CD8-positive, alpha-beta memory T cell (primary cell): ENCODE results near the gene CNTNAP5. TPM values are rescaled to one million over a fixed set of nuclear protein-coding genes. Genes with fewer than 3 reads are reported as not detected.

ENCODE experiments used
- CTCF ChIA-PET: fragments of 350-600 bp; sonication (Branson Sonifier 250); formaldehyde crosslinking; loops from one replicate; lab custom pipeline; 2021; ENCODE audit warnings: antibody characterized with exemption; lab: Charles Lee
- POLR2A ChIA-PET: fragments of 350-600 bp; sonication (Branson Sonifier 250); formaldehyde crosslinking; loops from one replicate; lab custom pipeline; 2021; ENCODE audit warnings: antibody characterized with exemption; lab: Charles Lee
- DNase-seq, 5 donors: peaks; one replicate each; pipeline versions ENCODE4 v3.0.0 to v3.0.0-alpha.2; 2020 to 2022; ENCODE audit warnings: mixed read lengths in 1 of 5
- H3K27ac ChIP-seq: one replicate; pipeline ENCODE4 v1.7.0; 2013; ENCODE audit warnings: low read depth, mild to moderate bottlenecking, low read length, moderate library complexity
- H3K27me3 ChIP-seq: 2 replicates; pipeline ENCODE4 v1.7.0; 2013; ENCODE audit warnings: low read length, mild to moderate bottlenecking; ENCODE audit not compliant: insufficient read depth, poor library complexity, severe bottlenecking
- H3K36me3 ChIP-seq: 2 replicates; pipeline ENCODE4 v1.7.0; 2013; ENCODE audit warnings: mild to moderate bottlenecking, low read length, moderate library complexity; ENCODE audit not compliant: insufficient read depth
- H3K4me1 ChIP-seq: 2 replicates; pipeline ENCODE4 v1.7.0; 2013; ENCODE audit warnings: mild to moderate bottlenecking, low read length, moderate library complexity; ENCODE audit not compliant: insufficient read depth
- H3K4me3 ChIP-seq: 2 replicates; pipeline ENCODE4 v1.7.0; 2013; ENCODE audit warnings: mild to moderate bottlenecking, low read length
- H3K9me3 ChIP-seq: 2 replicates; pipeline ENCODE4 v1.7.0; 2013; ENCODE audit warnings: mild to moderate bottlenecking, low read length
- H3K27ac Mint-ChIP-seq, 8 donors: one replicate each; pipeline ENCODE4 v1.8.0; 2020 to 2021; ENCODE audit warnings: mixed read lengths in 8 of 8, mild to moderate bottlenecking in 6 of 8, inconsistent platforms in 3 of 8, moderate library complexity in 3 of 8
- H3K27me3 Mint-ChIP-seq, 2 donors: one replicate each; pipeline ENCODE4 v1.8.0; 2020 to 2021; ENCODE audit warnings: mixed read lengths in 2 of 2, mild to moderate bottlenecking in 1 of 2, moderate library complexity in 1 of 2
- H3K36me3 Mint-ChIP-seq, 3 donors: one replicate each; pipeline ENCODE4 v1.8.0; 2020 to 2021; ENCODE audit warnings: mixed read lengths in 3 of 3, inconsistent platforms in 1 of 3, mild to moderate bottlenecking in 1 of 3
- H3K4me1 Mint-ChIP-seq, 3 donors: one replicate each; pipeline ENCODE4 v1.8.0; 2020 to 2021; ENCODE audit warnings: mixed read lengths in 3 of 3, inconsistent platforms in 1 of 3, mild to moderate bottlenecking in 1 of 3
- H3K4me3 Mint-ChIP-seq, 7 donors: one replicate each; pipeline ENCODE4 v1.8.0; 2020 to 2021; ENCODE audit warnings: mixed read lengths in 7 of 7, mild to moderate bottlenecking in 6 of 7, moderate library complexity in 4 of 7, inconsistent platforms in 2 of 7
- H3K9me3 Mint-ChIP-seq, 5 donors: one replicate each; pipeline ENCODE4 v1.8.0; 2020 to 2022; ENCODE audit warnings: mixed read lengths in 5 of 5, mild to moderate bottlenecking in 3 of 5, moderate library complexity in 2 of 5, inconsistent platforms in 1 of 5
- polyA plus RNA-seq: library from polyadenylated mRNA; unstranded; fragments of 300-500 nt; fragmentation: Illumina TruSeq; gene quantifications from one replicate; pipeline ENCODE4 v1.2.3, GENCODE V29; 2021
- total RNA-seq, 2 experiments: library from RNA; stranded (reverse); gene quantifications; one replicate each; pipeline ENCODE4 v1.2.3, GENCODE V29; 2021

Gene CNTNAP5
- total and polyA plus RNA-seq, 3 experiments from 2014 or later: not detected

DNA sequence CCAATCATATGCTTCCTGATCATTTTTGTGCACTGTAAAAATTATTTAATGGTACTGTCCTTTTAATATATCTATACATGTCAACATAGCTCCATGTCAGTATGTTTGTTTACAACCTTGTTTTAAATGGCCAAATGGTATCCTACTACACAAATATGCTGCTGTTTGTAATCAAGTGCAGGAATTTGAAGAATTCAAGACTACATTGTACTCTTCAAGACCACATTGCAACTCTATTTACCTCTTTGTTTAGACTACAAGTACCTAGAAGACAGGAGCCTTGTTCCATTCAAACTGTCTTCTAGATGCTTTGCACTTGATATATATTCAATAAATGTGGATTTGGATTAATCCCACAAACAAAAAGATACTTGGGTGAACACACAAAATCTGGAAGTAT is 41.7 kb downstream of the CNTNAP5 start:
- Histone ChIP-seq H3K27ac (no peak overlapping the region), H3K4me3 (no peak overlapping the region), H3K27me3 (no peaks in the 10 kb centered on the region), H3K4me1 (no peaks in the 10 kb centered on the region), H3K36me3 (no peaks in the 10 kb centered on the region), H3K9me3 (no peaks in the 10 kb centered on the region)
- POLR2A ChIA-PET: no interaction called here
- Mint-ChIP-seq H3K27ac (no peak overlapping the region), H3K36me3 (no peaks in the 10 kb centered on the region), H3K9me3 (peaks cover 5 to 13% (median 9%) of the 10 kb centered on the region in 5 donors), H3K27me3 (no peaks in the 10 kb centered on the region), H3K4me1 (no peaks in the 10 kb centered on the region), H3K4me3 (no peak overlapping the region)
- DNase-seq: no peak
- CTCF ChIA-PET: no interaction called here

GRCh38 chr2:124079045-124079444 is 54.0 kb downstream of the CNTNAP5 start:
- Mint-ChIP-seq H3K27me3 (no peaks in the 10 kb centered on the region), H3K27ac (no peak overlapping the region), H3K9me3 (peaks cover 0 to 20% (median 4%) of the 10 kb centered on the region in 5 donors), H3K4me1 (no peaks in the 10 kb centered on the region), H3K4me3 (no peak overlapping the region), H3K36me3 (no peaks in the 10 kb centered on the region)
- no peaks in the 10 kb centered on the region for H3K27me3 ChIP-seq
- H3K4me1 ChIP-seq: no peaks in the 10 kb centered on the region
- no peak for DNase-seq
- POLR2A ChIA-PET: no interaction called here
- H3K9me3 ChIP-seq: no peaks in the 10 kb centered on the region
- CTCF ChIA-PET: no interaction called here
- H3K36me3 ChIP-seq: no peaks in the 10 kb centered on the region
- no peak overlapping the region for H3K27ac ChIP-seq
- H3K4me3 ChIP-seq: no peak overlapping the region

- Histone ChIP-seq H3K9me3 (no peaks in the 10 kb centered on the region), H3K4me1 (no peaks in the 10 kb centered on the region), H3K36me3 (no peaks in the 10 kb centered on the region), H3K27me3 (no peaks in the 10 kb centered on the region), H3K27ac (no peak overlapping the region), H3K4me3 (no peak overlapping the region)
- H3K4me1 Mint-ChIP-seq: no peaks in the 10 kb centered on the region
- no peaks in the 10 kb centered on the region for H3K36me3 Mint-ChIP-seq
- ChIA-PET CTCF (no interaction called here), POLR2A (no interaction called here)
- DNase-seq: no peak
- no peak overlapping the region for H3K4me3 Mint-ChIP-seq
- H3K27me3 Mint-ChIP-seq: no peaks in the 10 kb centered on the region
- H3K27ac Mint-ChIP-seq: no peak overlapping the region
- peaks cover 0 to 25% (median 9%) of the 10 kb centered on the region in 5 donors for H3K9me3 Mint-ChIP-seq
Observed at GRCh38 chr2:124080281-124081153, 55.4 kb downstream of the CNTNAP5 start.

DNA sequence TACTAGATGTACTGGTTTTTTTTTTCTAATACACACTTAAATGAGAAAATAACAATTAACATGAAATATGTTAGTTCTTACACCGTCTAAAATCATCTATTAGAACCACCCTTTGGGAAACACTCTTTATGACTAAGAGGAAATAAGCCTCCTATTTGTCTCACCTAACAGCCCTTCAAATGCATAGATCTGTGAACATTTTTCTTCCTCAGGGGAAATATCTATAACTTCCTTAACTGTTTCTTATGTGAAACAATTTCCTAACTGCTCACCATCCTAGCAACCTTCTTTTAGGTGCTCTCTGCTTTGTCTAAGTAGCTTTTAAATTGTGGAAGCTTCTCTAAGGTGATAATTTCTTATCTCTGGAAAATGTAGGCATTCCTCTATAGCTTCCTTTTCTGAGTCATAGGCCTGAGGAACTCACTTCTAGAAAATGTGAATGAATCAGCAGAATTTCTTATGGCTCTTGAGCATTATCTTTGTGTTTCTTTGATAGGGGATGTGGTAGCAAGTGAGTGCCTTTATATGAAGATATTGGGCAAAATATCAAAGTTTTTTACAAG is 56.1 kb downstream of the CNTNAP5 start:
- CTCF ChIA-PET: no interaction called here
- no peak overlapping the region for H3K27ac Mint-ChIP-seq

GRCh38 chr2:124088616-124089015 is 63.5 kb downstream of the CNTNAP5 start:
- ChIA-PET CTCF (no interaction called here), POLR2A (no interaction called here)
- Histone ChIP-seq H3K9me3 (no peaks in the 10 kb centered on the region), H3K4me3 (no peak overlapping the region), H3K36me3 (no peaks in the 10 kb centered on the region), H3K27ac (no peak overlapping the region), H3K27me3 (no peaks in the 10 kb centered on the region), H3K4me1 (no peaks in the 10 kb centered on the region)
- Mint-ChIP-seq H3K4me3 (no peak overlapping the region), H3K9me3 (peaks cover 3 to 45% (median 13%) of the 10 kb centered on the region in 5 donors), H3K27me3 (no peaks in the 10 kb centered on the region), H3K27ac (no peak overlapping the region), H3K4me1 (no peaks in the 10 kb centered on the region), H3K36me3 (no peaks in the 10 kb centered on the region)
- DNase-seq: no peak

More for the DNA sequence above, 56.1 kb downstream of the CNTNAP5 start:
- no peaks in the 10 kb centered on the region for H3K4me1 ChIP-seq
- H3K36me3 ChIP-seq: no peaks in the 10 kb centered on the region
- no peak for DNase-seq
- no peaks in the 10 kb centered on the region for H3K36me3 Mint-ChIP-seq
- H3K27me3 ChIP-seq: no peaks in the 10 kb centered on the region
- H3K27me3 Mint-ChIP-seq: no peaks in the 10 kb centered on the region
- POLR2A ChIA-PET: no interaction called here
- no peak overlapping the region for H3K27ac ChIP-seq
- no peaks in the 10 kb centered on the region for H3K4me1 Mint-ChIP-seq
- H3K9me3 Mint-ChIP-seq: peaks cover 1 to 29% (median 12%) of the 10 kb centered on the region in 5 donors
- no peak overlapping the region for H3K4me3 ChIP-seq
- no peak overlapping the region for H3K4me3 Mint-ChIP-seq
- no peaks in the 10 kb centered on the region for H3K9me3 ChIP-seq

GRCh38 chr2:124091721-124092120 is 66.6 kb downstream of the CNTNAP5 start:
- peaks cover 5 to 33% (median 7%) of the 10 kb centered on the region in 5 donors for H3K9me3 Mint-ChIP-seq
- no peak overlapping the region for H3K27ac Mint-ChIP-seq
- ChIA-PET CTCF (no interaction called here), POLR2A (no interaction called here)
- H3K9me3 ChIP-seq: no peaks in the 10 kb centered on the region
- no peaks in the 10 kb centered on the region for H3K36me3 Mint-ChIP-seq
- H3K36me3 ChIP-seq: no peaks in the 10 kb centered on the region
- H3K27ac ChIP-seq: no peak overlapping the region
- no peak overlapping the region for H3K4me3 ChIP-seq
- no peak for DNase-seq
- no peak overlapping the region for H3K4me3 Mint-ChIP-seq
- no peaks in the 10 kb centered on the region for H3K4me1 ChIP-seq
- no peaks in the 10 kb centered on the region for H3K27me3 ChIP-seq
- no peaks in the 10 kb centered on the region for H3K27me3 Mint-ChIP-seq
- no peaks in the 10 kb centered on the region for H3K4me1 Mint-ChIP-seq

- H3K36me3 Mint-ChIP-seq: no peaks in the 10 kb centered on the region
- ChIA-PET POLR2A (no interaction called here), CTCF (no interaction called here)
- H3K4me1 Mint-ChIP-seq: no peaks in the 10 kb centered on the region
- H3K4me1 ChIP-seq: no peaks in the 10 kb centered on the region
- H3K27ac ChIP-seq: no peak overlapping the region
- H3K4me3 Mint-ChIP-seq: no peak overlapping the region
- no peaks in the 10 kb centered on the region for H3K36me3 ChIP-seq
- no peaks in the 10 kb centered on the region for H3K27me3 Mint-ChIP-seq
- H3K27me3 ChIP-seq: no peaks in the 10 kb centered on the region
- H3K4me3 ChIP-seq: no peak overlapping the region
- no peak overlapping the region for H3K27ac Mint-ChIP-seq
- peaks cover 5 to 25% (median 7%) of the 10 kb centered on the region in 5 donors for H3K9me3 Mint-ChIP-seq
- no peak for DNase-seq
- H3K9me3 ChIP-seq: no peaks in the 10 kb centered on the region
Observed at GRCh38 chr2:124092651-124093050, 67.6 kb downstream of the CNTNAP5 start.

DNA sequence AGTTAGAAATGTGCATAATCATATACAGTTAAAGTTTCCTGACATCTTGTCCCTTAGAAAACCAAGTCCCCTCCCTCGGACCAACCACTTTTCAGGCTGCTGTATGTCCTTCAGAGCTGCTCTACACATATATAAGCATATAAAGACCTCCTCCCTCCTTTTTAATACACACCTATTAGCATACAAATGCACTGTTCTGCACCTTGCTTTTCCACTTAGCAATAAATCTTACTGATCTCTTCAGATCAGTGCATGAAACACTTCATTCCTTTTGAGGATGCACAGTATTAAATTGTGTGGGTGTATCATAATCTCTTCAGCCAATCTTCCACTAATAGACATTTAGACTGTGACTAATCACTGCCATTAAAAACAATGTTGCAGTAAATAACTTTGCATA is 79.8 kb downstream of the CNTNAP5 start:
- no peaks in the 10 kb centered on the region for H3K27me3 Mint-ChIP-seq
- no peaks in the 10 kb centered on the region for H3K9me3 ChIP-seq
- H3K4me1 Mint-ChIP-seq: no peaks in the 10 kb centered on the region
- H3K4me3 ChIP-seq: no peak overlapping the region
- no peaks in the 10 kb centered on the region for H3K27me3 ChIP-seq
- H3K27ac Mint-ChIP-seq: no peak overlapping the region
- CTCF ChIA-PET: no interaction called here
- H3K27ac ChIP-seq: no peak overlapping the region
- no peak for DNase-seq
- H3K4me1 ChIP-seq: no peaks in the 10 kb centered on the region
- H3K36me3 Mint-ChIP-seq: no peaks in the 10 kb centered on the region
- POLR2A ChIA-PET: no interaction called here
- no peak overlapping the region for H3K4me3 Mint-ChIP-seq
- peaks cover 2 to 14% (median 6%) of the 10 kb centered on the region in 5 donors for H3K9me3 Mint-ChIP-seq
- H3K36me3 ChIP-seq: no peaks in the 10 kb centered on the region
